Measurements from ENCODE around the gene CD6. TPM values are rescaled to one million over a fixed set of nuclear protein-coding genes. Genes with fewer than 3 reads are reported as not detected.

Gene CD6
- total RNA-seq, 1 experiment from 2014 or later = 1.4 TPM

GRCh38 chr11:60977224-60977623 is 5.7 kb downstream of the CD6 start (continued):
- TF ChIP-seq EZH2phosphoT487 (IDR thresholded peaks at IDR 0.05; ENCODE audit: borderline replicate concordance) = no peak

- H3K9me3 ChIP-seq (ENCODE audit: control insufficient read depth in 1 of 2, insufficient read depth in 1 of 2, low read depth in 1 of 2, low read length in 2 of 2) = no peaks in the 10 kb centered on the region
- RAD21 ChIA-PET (ENCODE audit: low non-redundant PET in 1 of 2, low total read pairs in 2 of 2, uncharacterized antibody in 2 of 2, unreplicated experiment in 2 of 2) = no interaction called here
- BruUV-seq (replicated peaks) = no TSS peak
- TF ChIP-seq SRF (IDR thresholded peaks at IDR 0.05; ENCODE audit: low read depth) = no peak
- TF ChIP-seq RAD21 (IDR thresholded peaks at IDR 0.05; ENCODE audit: low read depth) = no peak
- no peak for TF ChIP-seq FOSL1 (IDR thresholded peaks at IDR 0.05; ENCODE audit: low read depth)
- TF ChIP-seq SIN3A (IDR thresholded peaks at IDR 0.05; ENCODE audit: low read depth) = no peak
- no peak for TF ChIP-seq EZH2phosphoT487 (IDR thresholded peaks at IDR 0.05; ENCODE audit: borderline replicate concordance)
- no peak for TF ChIP-seq EZH2 (IDR thresholded peaks at IDR 0.05)
- TF ChIP-seq ZBTB33 (IDR thresholded peaks at IDR 0.05; ENCODE audit: extremely low read depth, insufficient replicate concordance, low read length) = no peak
- no peak for TF ChIP-seq MAX (IDR thresholded peaks at IDR 0.05)
- TF ChIP-seq EGR1 (IDR thresholded peaks at IDR 0.05; ENCODE audit: low read depth) = no peak
- TF ChIP-seq ELF1 (IDR thresholded peaks at IDR 0.05; ENCODE audit: borderline replicate concordance, low read depth) = no peak
- H3K79me2 ChIP-seq (ENCODE audit: insufficient read depth, low read length) = no peaks in the 10 kb centered on the region
- no peaks in the 10 kb centered on the region for H4K20me1 ChIP-seq (ENCODE audit: insufficient read depth)
- DNase-seq (ENCODE audit: low read depth, low spot score) = no peak
- POLR2A ChIA-PET = no interaction called here
- no peak overlapping the region for H3K4me3 ChIP-seq (replicated peaks in 1 of 2; ENCODE audit: low read depth in 1 of 2, low read length in 2 of 2)
- H3K27me3 ChIP-seq (ENCODE audit: insufficient read depth, low read length) = no peaks in the 10 kb centered on the region; the same call in 1 of the 2 replicates
- CTCF ChIA-PET = no interaction called here
- H2AFZ ChIP-seq (ENCODE audit: low read depth, low read length, poor library complexity, severe bottlenecking) = no peak overlapping the region
- H3K4me1 ChIP-seq (ENCODE audit: control insufficient read depth in 1 of 2, insufficient read depth in 2 of 2, low read length in 2 of 2) = no peaks in the 10 kb centered on the region
- no peak overlapping the region for H3K9ac ChIP-seq (ENCODE audit: low read length)
- ATAC-seq = no peak
- no peak overlapping the region for H3K4me2 ChIP-seq (ENCODE audit: low read length)
- H3K9me2 ChIP-seq (ENCODE audit: insufficient read depth) = no peaks in the 10 kb centered on the region
- H3K36me3 ChIP-seq (ENCODE audit: control insufficient read depth in 1 of 2, insufficient read depth in 2 of 2, low read length in 2 of 2) = no peaks in the 10 kb centered on the region
- no peak overlapping the region for H3K27ac ChIP-seq (ENCODE audit: low read depth, low read length)
- intact Hi-C loops (cut with micrococcal nuclease) = no loop called here
These were observed 6.4 kb downstream of the CD6 start for GRCh38 chr11:60977836-60978235.

All from HCT116 (cell line).